Measurements from ENCODE around the gene COL18A1. TPM values are rescaled to one million over a fixed set of nuclear protein-coding genes. Genes with fewer than 3 reads are reported as not detected.

COL18A1 gene
- total RNA-seq, 1 donor from 2014 or later = 51.6 TPM

DNA sequence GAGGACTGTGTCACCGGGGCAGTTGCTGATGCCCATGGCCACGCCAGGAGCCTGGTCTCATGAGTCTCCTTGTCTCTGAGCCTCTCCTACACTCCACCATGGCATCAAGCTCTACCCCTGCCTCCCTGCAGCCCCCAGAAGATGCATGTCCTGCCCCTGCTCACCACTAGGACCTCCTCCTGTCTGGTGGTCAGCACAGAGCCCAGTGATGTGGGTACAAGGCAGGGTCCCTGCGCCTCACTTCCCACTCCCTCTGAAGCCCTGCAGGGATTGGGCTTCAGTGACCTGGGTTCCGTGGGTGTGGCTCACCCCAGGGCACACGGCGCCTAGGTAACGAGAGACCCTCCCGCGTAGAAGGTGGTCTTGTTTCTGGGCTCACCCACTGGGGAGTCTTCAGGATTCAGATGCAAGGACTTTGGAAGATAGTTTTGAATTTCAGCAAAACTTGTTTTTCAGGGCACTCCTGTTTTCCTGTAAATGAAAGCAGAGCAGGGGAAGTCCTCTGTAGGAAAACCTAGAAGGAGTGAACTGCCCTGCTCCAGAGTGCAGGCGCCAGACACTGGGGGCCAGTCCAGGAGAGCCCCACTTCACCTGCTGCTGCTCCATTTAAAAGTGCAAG, 2.8 kb downstream of the COL18A1 start:
- intact Hi-C loops (cut with DNase I) = no loop called here
- ATAC-seq (no peak), DNase-seq (ENCODE audit: missing footprints) (peak; percentile 20)

DNA sequence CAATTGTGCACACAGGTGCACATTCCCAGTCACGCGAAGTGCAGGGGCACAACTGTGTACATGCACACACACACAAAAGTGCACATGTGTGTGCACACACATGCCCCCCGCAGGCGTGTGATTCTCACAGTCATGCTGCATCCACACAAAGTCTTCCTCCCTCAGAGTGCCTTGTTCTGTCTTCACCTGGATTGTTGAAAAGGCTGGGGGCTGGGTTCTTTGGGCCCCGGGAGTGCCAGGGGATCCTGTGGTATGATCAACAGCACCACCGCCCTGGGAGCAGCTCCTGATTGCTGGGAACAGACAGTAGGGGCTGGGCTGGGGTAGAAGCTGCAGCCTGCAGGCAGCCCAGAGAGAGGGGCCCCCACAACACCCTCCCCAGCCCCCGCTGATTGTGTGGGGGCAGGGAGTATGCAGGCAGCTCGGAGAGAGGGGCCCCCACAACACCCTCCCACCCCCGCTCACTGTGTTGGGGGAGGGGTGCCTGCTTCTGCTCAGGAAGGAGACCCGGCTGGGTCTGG, 3.4 kb downstream of the COL18A1 start:
- ATAC-seq = no peak
- intact Hi-C loops (cut with DNase I) = no loop called here
- DNase-seq (ENCODE audit: missing footprints) = peak; percentile 32

DNA sequence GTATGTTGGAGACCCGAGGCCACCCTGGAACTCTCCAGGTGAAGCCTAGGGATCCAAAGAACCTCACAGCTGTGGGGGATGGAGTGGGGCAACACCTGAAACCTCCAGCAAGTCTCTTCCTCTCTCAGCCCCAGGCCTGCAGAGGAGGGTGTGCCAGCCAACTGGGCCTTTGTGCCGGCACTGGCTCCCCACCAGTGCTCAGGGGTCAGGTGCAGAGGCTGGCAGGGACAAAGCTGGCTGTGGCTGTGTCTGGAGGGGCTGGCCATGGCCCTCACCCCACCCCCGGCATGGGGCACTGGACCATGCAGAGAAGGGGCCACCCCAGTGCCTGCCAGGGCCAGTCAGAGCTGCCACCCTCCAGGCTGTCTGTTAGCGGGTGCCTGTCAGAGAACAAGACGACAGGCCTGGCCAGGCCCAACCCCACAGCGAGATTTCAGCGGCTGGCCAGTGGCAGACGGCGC, 3.9 kb downstream of the COL18A1 start:
- intact Hi-C loops (cut with DNase I) = no loop called here
- DNase-seq (ENCODE audit: missing footprints) (peak; percentile 59), ATAC-seq (peak; percentile 8)

DNA sequence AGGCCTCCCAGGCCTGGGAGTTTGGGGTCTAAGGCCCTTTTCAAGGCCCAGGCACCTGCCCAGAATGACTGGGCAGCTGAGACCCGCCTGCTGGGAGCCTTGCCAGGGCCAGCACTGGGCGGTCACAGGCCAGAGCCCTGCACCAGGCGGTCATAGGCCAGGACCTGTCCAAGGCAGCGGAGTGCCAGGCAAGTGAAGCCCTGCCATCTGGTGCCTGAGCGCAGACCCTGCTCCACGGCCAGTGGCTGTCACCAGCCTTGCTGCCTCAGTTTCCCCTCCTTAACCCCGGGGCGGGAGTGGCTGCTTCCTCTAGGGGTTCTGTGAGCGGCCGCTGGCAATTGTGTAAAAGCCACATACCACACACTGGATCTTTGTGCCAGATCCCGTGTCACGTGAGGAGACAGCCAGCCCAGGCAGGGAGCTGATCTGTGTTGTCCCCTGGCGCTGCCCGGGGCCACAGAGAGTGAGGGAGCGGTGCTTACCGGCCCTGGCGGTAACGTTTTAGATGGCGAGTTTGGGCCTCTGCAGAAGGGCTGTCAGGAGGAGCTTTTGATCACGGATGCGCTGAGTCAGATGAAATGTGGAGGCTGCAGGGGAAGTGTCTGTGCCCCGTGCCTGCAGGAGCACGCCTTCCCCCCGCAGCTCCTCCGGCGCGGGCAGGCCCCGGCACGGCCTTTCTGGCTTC, 4.6 kb downstream of the COL18A1 start:
- ATAC-seq (peak; percentile 32), DNase-seq (ENCODE audit: missing footprints) (peak; percentile 69)
- intact Hi-C loops (cut with DNase I) = no loop called here

DNA sequence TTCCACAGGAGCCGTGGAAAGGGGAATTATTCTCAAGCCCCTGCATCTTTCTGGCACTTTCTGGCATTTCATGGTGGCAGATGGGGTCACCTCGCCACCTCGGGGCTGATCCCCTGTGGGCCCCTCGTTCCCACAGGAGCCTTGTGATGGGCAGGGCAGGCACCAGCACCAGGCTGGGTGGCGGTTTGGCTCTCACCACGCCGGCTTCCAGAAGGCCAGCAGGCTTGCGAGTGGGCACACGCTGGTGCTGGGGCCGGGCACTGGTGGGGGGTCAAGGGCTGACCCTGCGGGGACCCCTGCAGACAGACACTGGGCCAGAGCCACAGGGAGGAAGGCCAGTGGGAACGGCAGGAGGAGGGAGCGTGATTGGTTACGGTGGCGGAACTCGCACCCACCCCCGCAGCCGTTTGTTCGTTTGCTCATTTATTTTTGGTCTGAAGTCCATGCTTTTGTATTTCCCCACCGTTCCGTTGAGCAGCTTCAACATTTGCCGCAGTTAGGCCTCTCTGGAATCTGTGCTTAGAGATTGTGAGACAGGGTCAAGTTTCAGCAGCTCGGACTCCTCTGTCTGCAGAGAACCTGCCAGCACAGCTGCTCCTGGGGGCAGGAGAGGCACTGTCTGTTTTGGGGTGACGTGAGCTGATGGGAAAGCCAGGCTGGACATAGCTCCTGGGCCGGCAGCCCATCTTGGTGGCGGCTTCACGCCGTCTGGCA, 5.3 kb downstream of the COL18A1 start:
- ATAC-seq (peak; percentile 3), DNase-seq (ENCODE audit: missing footprints) (peak; percentile 62)
- intact Hi-C loops (cut with DNase I) = no loop called here

DNA sequence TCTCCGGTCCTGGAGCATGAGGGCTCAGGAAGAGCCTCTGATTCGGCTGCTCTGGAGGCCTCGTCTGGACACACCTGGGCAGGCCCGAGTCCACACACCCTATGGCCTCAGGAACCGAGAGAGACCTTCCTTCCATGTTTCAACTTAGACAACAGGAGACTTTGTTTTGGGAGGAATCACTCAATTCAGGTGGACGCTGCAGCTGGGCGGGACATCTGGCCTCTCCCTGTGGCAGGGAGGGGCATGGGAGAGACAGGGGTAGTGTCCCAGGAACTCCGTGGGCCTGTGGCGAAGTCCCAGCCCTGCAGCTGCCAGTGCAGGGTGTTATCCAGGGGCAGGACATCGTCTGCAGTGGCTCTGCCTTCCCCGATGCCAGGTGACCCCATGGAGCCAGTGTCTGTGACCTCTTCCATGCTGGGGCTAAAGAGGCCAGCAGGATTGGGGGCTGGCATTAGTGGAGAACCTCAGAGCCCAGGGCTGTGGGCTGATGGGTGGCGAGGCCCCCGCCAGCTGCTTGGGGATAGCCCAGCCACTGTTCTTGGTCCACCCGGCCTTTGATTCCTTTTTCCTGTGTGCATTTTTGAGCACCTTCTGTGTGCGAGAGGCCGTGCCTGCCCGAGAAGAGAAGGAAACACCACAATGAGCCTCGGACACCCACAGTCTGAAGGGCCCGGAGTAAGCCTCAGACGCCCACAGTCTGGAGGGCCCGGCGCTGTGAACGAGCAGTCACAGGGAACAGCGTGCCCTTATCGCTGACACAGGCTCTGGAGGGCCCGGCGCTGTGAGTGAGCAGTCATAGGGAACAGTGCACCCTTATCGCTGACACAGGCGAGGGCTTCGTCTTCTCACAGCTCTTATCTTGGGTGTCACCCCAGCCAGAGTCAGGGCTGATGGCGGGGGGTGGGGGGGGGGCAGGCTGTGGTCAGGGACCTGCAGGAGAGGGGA, 6.2 kb downstream of the COL18A1 start:
- ATAC-seq = peak; percentile 87
- intact Hi-C loops (cut with DNase I) = no loop called here
- DNase-seq (ENCODE audit: missing footprints) = peak; percentile 82

DNA sequence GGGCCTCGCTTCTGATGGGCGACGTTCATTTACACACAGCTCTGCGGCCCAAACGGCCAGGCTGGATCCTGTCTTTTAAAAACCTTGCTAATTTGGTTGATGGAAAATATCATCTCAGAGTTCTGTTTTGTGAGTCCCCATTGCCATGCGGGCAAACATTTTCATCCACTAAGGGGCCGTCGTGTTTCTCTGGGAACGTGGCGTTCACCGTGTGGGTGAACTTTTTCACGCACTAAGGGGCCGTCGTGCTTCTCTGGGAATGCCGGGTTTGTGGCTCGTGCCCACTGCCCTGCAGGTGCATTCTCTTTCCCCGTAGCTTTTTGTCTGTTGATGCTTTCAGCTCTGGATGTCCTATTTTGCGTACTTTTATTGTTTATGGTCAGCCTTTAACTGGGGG, 6.8 kb downstream of the COL18A1 start:
- DNase-seq (ENCODE audit: missing footprints) = no peak
- intact Hi-C loops (cut with DNase I) = no loop called here
- no peak for ATAC-seq

DNA sequence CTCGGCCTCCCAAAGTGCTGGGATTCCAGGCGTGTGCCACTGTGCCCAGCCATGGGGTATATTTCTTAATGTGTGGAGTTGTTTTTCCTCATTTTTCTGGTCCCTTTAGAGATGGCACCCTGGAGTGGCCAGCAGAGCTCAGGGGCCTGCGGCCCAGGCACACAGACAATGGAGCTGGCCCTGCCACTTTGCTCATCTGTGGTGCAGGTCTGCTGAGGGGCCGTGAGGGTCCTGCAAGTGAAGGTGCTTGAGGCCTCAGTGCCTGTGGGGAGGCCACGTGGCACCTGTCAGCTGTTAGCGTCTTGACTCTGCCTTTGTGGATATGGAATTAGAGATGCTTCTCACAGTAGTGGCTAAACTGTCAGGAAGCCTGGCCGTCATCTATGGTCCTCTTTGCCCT, 7.5 kb downstream of the COL18A1 start:
- no peak for ATAC-seq
- intact Hi-C loops (cut with DNase I) = no loop called here
- peak; percentile 44 for DNase-seq (ENCODE audit: missing footprints)

DNA sequence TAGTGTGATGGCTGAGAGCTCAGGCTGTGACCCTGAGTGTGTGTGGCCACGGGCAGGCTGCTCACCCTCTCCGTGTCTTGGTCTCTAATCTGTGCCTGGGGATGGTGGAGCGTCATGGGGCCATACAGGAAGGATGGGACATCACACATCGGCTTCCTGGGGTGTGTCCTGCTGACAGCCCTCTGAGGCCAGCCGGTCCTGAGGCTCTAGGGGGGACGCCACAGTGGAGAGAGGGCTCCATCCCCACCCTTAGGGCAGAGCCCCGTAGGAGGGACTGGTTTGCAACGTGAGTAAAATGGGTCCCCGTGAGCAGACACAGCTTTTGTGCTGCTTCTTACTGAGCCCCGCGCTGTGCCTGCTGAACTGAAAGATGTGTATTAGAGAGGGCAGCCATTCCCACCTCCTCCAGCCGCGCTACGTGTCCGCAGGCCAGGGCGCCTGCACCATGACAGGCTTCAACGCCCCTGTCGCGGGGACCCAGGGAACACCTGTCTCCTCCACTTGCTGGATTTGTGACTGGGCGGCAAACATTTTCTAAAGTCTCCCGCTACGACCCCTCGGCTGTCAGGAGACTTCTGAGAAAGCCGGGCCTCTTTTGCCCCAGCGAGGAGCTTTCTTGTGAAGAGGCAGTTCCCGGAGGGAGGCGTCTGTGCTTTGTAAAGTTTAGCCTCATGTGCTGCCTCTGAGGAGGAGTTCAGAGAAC, 8.1 kb downstream of the COL18A1 start:
- no peak for ATAC-seq
- intact Hi-C loops (cut with DNase I) = no loop called here
- DNase-seq (ENCODE audit: missing footprints) = peak; percentile 52

DNA sequence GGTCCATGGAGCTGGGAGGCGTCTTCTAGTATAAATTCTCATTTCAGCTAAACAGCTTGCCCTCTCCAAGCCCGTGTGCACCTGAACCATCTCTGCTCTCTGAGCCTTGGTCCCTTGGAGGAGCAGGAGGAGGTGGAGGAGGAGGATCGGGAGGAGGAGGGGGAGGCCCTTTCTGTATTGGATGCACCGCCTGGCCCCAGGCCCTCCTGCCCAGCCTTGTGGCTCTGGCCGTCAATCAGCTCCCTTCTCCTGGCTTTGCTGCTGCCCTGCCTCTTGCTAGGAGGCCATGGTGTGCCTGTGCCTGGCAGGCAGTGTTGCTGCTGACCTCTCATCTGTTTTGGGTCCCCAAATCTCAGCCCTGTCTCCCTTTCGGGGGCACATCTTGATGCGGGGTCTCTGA, 9.0 kb downstream of the COL18A1 start:
- DNase-seq (ENCODE audit: missing footprints) (peak; percentile 57), ATAC-seq (no peak)
- intact Hi-C loops (cut with DNase I) = no loop called here

DNA sequence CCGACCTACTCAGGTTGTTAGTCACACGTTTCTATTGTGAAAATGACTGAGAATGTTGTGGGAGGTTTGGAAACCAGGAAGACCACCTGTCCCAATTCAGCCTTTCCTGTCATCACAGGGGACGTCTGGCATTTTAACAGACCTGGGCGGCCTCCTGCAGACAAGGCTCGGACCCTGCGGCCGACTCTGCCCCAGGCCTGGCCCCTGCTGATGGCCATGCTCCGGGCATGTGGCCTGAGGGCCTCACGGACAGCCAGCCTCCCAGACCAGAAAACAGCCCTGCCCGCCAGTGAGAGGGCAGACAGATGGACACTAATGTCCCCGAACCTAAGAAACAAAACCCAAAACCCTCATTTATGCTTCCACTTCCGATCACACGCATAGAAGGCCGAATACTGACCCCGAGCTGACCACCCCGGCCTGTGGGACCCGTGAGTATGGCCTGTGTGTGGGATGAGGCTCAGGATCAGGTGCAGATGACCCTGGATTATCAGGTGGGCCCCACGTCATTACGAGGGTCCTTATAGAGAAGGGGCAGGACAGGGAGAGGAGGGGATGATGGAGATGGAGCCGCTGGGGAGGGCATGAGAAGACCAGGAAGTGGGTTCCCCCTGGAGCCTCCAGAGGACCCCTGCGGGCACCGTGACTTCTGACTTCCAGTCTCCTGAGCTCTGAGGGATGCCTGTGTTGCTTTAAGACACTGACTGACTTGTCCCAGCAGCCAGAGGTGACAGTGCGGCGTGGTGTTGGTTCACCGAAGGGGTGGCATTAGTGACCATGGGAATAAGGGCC, 9.6 kb downstream of the COL18A1 start:
- intact Hi-C loops (cut with DNase I) = no loop called here
- DNase-seq (ENCODE audit: missing footprints) (peak; percentile 60), ATAC-seq (no peak)

DNA sequence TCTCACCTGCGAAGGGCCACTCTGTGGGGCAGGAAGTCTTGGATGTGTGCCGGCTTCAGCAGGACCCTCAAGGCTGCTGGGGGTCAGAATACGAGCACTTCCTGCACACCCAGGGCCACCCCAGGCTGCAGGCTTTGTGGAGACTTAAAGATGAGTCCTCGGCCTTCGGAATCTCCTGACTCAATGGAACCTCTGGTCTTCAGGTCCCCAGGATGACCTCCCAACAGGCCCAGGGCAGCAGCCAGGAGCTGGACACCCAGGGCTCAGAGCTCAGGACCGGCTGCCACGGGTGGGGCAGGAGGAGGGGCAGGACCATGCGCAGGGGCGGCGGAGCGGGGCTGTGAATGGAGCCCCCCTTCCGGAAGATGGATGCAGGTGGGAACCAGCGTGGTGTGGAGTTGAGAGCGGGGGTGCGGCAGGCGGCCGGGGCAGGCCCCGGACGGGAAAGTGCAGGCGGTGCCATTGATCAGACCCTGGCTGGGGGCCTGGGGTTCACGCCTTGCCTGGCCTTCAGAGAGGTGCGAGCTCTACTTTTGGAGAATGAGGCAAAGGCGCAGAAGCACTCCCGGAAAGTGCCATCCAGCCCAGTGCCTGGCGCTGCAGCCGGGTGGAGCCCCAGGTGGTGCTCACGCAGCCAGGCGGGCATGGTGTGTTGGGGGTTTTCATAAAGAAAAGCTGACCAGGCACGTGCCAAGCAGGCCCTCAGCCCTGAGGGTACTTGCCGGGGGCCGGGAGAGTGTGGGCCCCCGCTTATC, 10.4 kb downstream of the COL18A1 start:
- intact Hi-C loops (cut with DNase I) = no loop called here
- DNase-seq (ENCODE audit: missing footprints) (peak; percentile 35), ATAC-seq (no peak)

DNA sequence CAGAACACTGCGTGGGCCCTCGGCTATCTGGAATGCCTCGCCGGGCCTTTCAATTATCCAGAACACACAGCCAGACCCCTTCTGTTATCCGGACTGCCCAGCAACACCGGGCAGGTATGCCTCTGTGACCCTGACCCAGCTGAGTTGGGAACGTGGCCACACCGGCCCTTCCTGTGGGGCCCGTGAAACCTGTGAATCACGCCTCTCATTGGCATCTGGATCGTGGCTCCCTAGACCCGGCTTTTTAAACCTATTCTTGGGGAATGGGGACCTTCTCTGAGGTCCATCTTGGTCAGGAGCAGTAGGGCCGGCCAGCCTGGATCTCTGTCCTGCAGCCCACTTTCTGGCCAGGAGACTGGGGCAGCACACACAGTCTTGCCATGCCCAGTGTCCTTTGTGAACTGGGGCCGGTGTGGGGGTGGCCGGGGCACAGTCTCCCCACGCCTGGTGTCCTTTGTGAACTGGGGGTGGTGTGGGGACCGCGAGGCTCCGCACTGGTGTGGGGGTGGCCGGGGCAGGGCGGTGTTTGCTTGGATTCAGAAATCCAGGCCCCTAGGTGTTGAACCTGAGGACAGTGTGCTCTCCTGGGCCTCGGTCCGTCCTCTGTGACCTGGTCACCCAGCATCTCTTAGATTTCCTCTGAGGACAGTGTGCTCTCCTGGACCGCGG, 11.1 kb downstream of the COL18A1 start:
- DNase-seq (ENCODE audit: missing footprints) = peak; percentile 64
- intact Hi-C loops (cut with DNase I) = no loop called here
- ATAC-seq = no peak

DNA sequence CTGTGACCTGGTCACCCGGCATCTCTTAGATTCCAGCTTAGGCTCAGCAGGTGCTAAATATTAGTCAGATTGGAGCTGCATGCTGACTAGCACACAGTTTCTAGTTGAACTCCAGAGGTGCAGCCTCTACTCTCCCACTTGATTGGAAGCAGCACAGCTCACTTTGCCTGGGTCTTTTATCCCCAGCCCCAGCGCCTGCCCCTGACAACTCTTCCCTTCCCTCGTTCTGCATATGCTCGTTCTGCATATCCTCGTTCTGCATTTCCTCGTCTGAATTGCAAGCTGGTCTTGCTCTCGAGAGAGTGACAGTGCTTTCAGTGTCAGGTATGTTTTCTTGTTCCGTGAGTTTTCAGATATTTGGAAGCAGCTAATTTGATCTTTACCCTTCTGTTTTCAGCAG, 11.7 kb downstream of the COL18A1 start:
- intact Hi-C loops (cut with DNase I) = no loop called here
- no peak for DNase-seq (ENCODE audit: missing footprints)

DNA sequence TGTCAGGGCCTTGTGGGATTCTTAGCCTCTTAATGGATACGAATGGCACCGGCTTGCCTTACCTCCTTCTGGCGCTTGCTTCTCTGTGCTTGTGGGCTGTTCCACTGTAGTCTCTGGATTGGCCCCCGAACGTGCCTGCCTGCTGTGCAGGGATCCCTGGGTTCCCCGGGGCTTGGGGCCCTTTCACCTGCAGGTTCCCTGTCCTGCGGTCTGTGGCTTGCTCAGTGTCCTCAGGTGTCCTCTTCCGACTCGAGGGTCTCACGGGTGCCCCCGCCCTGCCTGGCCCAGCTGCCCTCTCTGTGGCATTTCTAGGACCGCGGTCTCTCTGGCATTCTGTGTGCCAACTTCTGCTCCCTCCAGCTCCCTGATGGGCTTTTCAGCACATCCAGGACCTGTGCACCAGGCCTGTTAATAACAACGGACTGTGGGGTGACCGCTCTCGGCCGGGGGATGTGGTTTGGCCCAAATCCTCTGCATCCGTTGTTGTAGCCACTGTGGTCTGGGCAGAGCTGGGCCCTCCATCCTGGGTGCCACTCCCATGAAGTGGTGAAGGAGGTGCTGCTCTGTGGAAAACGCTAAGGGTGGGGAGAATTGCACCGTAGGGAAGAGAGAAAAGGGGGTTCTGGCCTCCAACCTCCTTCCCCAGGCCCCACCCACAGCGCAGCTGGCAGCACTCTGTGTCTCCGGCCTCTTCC, 12.4 kb downstream of the COL18A1 start:
- intact Hi-C loops (cut with DNase I) = no loop called here
- DNase-seq (ENCODE audit: missing footprints) = peak; percentile 59
- no peak for ATAC-seq

More for the DNA sequence above, 11.7 kb downstream of the COL18A1 start:
- ATAC-seq = no peak

DNA sequence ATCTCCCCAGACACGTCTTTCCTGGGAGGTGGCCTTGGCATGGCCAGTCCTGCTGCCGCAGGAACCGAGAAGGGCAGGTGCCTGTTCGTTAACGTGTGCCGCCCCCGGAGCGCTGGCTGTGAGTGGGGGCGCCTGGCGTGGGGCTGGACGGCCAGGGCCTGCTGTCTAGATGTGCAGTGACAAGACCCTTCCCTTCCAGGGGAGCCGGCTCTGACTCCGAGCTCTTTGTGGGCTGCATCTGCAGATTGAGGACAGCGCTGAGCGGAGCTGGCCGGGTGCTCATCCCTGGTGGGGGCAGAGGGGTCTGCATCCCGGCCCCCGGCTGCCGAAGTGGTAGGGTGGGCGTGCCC, 13.0 kb downstream of the COL18A1 start:
- DNase-seq (ENCODE audit: missing footprints) (peak; percentile 48), ATAC-seq (no peak)
- intact Hi-C loops (cut with DNase I) = no loop called here

All from Right ventricle myocardium inferior (tissue), 1 donor.